GM12878 (cell line): Measurements from ENCODE around the gene PKP3.

Experiments
- BCL11A ChIP-seq: IDR thresholded peaks from 2 replicates; pipeline ENCODE4 v1.6.1; 2011; ENCODE audit warnings: low read depth, low read length
- ELK1 ChIP-seq: IDR thresholded peaks from 2 replicates; pipeline ENCODE4 v1.6.1; 2012; ENCODE audit warnings: low read depth, low read length, improper control_type of control experiment
- FOS ChIP-seq: IDR thresholded peaks from 3 replicates; pipeline ENCODE4 v1.6.1; 2011; ENCODE audit warnings: borderline replicate concordance; ENCODE audit not compliant: insufficient read length; ENCODE audit errors: extremely low read depth
- HCFC1 ChIP-seq: fragments of 150-350 bp; IDR thresholded peaks from 2 replicates; pipeline ENCODE4 v1.6.1; 2014; ENCODE audit warnings: low read length
- NFYB ChIP-seq: IDR thresholded peaks from 2 replicates; pipeline ENCODE4 v1.6.1; 2011; ENCODE audit warnings: low read depth, mild to moderate bottlenecking, low read length, improper control_type of control experiment, moderate library complexity; ENCODE audit not compliant: insufficient read depth
- ZNF24 ChIP-seq: fragments of 450-650 bp; IDR thresholded peaks from 2 replicates; pipeline ENCODE4 v1.6.1; 2017; ENCODE audit warnings: antibody characterized with exemption, mild to moderate bottlenecking
- TF ChIP-seq, protein P1 (sequence below): IDR thresholded peaks from 2 replicates; pipeline ENCODE4 v1.6.1; 2012; ENCODE audit warnings: improper control_type of control experiment, low read depth, low read length; ENCODE audit not compliant: insufficient replicate concordance
- TF ChIP-seq, protein P2 (sequence below), 3 experiments: IDR thresholded peaks in 2 of 3; conservative IDR thresholded peaks in 1 of 3; 2 replicates each; pipeline ENCODE4 v1.5.1; 2011; ENCODE audit warnings: low read depth in 3 of 3, low read length in 3 of 3, mild to moderate bottlenecking in 3 of 3, control low read depth in 2 of 3, moderate library complexity in 2 of 3, inconsistent platforms in 1 of 3, mixed read lengths in 1 of 3; ENCODE audit not compliant: control insufficient read depth in 2 of 3, insufficient read depth in 1 of 3; ENCODE audit errors: extremely low read depth in 1 of 3

DNA sequence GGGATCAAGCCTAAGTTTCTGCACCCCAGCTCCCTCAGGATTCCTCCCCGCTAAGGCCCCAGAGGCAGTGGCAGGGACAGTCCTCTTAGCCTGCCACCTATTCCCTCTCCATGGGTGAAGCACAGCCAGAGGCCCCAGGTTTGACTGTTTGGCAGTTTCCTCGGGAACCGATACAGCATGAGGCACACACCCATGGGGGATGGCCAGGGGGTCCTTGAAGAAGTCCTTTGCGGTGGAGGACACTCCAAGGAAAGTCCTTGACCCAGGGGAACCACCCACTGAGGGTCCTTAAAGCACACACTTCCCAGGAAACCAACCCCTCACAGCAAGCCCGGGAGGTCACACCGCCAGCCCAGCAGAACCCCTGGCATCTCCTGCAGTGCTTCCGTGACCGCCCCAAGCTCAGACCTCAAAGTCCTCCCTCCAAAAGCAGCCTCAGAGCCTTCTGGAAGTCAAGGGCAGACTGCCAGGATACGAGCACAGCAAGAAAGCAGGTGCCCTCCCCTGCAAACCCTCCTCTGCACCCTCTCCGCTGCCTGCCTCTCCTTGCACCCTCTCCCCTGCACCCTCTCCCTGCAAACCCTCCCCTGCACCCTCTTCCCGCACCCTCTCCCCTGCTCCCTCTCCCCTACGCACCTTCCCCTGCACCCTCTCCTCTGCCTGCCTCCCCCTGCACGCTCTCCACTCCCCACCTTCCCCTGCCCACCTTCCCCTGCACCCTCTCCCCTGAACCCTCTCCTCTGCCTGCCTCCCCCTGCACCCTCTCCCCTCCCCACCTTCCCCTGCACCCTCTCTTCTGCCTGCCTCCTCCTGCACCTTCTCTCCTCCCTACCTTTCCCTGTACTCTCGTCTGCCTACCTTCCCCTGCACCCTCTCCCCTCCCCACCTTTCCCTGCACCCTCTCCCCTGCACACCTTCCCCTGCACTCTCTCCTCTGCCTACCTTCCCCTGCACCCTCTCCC is 19.4 kb downstream of the PKP3 start:
- TF ChIP-seq NFYB (no peak), ZNF24 (no peak), BCL11A (no peak), HCFC1 (no peak), FOS (no peak), ELK1 (no peak)
- TF ChIP-seq, protein P1, sequence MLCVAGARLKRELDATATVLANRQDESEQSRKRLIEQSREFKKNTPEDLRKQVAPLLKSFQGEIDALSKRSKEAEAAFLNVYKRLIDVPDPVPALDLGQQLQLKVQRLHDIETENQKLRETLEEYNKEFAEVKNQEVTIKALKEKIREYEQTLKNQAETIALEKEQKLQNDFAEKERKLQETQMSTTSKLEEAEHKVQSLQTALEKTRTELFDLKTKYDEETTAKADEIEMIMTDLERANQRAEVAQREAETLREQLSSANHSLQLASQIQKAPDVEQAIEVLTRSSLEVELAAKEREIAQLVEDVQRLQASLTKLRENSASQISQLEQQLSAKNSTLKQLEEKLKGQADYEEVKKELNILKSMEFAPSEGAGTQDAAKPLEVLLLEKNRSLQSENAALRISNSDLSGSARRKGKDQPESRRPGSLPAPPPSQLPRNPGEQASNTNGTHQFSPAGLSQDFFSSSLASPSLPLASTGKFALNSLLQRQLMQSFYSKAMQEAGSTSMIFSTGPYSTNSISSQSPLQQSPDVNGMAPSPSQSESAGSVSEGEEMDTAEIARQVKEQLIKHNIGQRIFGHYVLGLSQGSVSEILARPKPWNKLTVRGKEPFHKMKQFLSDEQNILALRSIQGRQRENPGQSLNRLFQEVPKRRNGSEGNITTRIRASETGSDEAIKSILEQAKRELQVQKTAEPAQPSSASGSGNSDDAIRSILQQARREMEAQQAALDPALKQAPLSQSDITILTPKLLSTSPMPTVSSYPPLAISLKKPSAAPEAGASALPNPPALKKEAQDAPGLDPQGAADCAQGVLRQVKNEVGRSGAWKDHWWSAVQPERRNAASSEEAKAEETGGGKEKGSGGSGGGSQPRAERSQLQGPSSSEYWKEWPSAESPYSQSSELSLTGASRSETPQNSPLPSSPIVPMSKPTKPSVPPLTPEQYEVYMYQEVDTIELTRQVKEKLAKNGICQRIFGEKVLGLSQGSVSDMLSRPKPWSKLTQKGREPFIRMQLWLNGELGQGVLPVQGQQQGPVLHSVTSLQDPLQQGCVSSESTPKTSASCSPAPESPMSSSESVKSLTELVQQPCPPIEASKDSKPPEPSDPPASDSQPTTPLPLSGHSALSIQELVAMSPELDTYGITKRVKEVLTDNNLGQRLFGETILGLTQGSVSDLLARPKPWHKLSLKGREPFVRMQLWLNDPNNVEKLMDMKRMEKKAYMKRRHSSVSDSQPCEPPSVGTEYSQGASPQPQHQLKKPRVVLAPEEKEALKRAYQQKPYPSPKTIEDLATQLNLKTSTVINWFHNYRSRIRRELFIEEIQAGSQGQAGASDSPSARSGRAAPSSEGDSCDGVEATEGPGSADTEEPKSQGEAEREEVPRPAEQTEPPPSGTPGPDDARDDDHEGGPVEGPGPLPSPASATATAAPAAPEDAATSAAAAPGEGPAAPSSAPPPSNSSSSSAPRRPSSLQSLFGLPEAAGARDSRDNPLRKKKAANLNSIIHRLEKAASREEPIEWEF, result no peak
- TF ChIP-seq, protein P2, sequence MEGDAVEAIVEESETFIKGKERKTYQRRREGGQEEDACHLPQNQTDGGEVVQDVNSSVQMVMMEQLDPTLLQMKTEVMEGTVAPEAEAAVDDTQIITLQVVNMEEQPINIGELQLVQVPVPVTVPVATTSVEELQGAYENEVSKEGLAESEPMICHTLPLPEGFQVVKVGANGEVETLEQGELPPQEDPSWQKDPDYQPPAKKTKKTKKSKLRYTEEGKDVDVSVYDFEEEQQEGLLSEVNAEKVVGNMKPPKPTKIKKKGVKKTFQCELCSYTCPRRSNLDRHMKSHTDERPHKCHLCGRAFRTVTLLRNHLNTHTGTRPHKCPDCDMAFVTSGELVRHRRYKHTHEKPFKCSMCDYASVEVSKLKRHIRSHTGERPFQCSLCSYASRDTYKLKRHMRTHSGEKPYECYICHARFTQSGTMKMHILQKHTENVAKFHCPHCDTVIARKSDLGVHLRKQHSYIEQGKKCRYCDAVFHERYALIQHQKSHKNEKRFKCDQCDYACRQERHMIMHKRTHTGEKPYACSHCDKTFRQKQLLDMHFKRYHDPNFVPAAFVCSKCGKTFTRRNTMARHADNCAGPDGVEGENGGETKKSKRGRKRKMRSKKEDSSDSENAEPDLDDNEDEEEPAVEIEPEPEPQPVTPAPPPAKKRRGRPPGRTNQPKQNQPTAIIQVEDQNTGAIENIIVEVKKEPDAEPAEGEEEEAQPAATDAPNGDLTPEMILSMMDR (IDR thresholded peaks at IDR 0.05 in 2 of 3, conservative IDR thresholded peaks at IDR 0.05 in 1 of 3; ENCODE audit: control insufficient read depth in 2 of 3, extremely low read depth in 1 of 3, insufficient read depth in 1 of 3, low read depth in 3 of 3, low read length in 3 of 3), result no peak
